NCI-H82 (cell line): ENCODE measurements around the gene YOD1.

Source experiments
- DNase-seq: peaks from one replicate; lab custom pipeline; 2025; lab: John Stamatoyannopoulos, UW

YOD1 gene

DNA sequence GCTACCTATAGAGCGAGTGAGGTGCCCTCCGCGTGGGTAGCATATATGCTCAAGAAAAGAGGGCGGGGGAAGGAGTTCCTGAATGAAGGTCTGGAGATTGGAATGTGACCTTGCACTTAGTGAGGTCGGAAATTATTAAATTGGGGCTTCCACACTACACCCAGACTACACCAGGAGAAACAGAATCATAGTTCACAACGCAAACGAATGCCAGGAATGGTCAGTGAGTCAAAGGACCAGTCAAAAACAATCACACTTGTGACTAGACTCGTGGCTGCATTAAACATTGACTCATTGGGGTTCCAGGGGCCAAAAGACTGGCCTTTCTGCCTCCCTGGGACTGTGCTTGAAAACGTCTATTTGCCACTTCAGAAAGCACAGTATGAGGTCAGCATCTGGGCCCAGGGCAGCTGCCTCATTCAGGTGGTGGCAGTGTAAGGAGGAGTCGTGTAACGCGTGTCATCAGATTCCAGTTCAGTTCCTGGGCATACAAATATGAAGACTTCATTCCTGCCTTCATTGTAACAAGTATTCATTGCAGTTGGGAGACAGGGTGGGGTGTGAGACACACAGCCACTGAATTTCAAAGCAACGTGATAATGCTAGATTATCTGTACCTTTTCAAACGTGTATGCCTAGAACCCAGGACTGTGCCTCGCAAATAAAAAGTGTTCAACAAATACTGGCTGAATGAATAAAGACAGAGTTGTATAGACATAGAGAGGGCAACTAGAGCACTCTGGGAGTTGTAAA, at the start of gene YOD1:
Gene YOD1 (minus strand): TSS at position 18 of the 753 bp plus-strand sequence. CDS start 178 bp downstream, outside the sequence.
- DNase-seq = no peak

DNA sequence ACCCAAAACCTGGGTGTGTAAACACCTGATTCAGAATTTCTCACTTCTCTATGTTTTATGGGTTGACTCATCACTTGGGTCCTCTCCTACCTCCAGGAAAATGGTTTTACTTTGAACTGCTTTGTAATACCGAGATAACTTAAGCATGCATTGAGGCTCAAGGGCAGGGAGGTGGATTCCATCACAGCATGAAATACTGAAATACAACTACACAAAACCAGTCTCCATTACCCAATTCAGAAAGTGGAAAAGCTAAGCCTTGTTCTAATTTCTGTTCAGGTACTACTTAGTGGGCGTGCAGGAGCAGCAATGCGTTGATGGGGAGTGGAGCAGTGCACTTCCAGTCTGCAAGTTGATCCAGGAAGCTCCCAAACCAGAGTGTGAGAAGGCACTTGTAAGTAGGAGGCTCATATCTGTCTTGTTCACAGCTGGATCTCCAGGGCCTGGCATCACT, 46.9 kb upstream of the YOD1 start:
- DNase-seq = no peak

- DNase-seq = no peak
Measured at GRCh38 chr1:207093944-207094343, 42.9 kb upstream of the YOD1 start.

- DNase-seq = no peak
Measured at GRCh38 chr1:207091200-207091908, 40.3 kb upstream of the YOD1 start.

DNA sequence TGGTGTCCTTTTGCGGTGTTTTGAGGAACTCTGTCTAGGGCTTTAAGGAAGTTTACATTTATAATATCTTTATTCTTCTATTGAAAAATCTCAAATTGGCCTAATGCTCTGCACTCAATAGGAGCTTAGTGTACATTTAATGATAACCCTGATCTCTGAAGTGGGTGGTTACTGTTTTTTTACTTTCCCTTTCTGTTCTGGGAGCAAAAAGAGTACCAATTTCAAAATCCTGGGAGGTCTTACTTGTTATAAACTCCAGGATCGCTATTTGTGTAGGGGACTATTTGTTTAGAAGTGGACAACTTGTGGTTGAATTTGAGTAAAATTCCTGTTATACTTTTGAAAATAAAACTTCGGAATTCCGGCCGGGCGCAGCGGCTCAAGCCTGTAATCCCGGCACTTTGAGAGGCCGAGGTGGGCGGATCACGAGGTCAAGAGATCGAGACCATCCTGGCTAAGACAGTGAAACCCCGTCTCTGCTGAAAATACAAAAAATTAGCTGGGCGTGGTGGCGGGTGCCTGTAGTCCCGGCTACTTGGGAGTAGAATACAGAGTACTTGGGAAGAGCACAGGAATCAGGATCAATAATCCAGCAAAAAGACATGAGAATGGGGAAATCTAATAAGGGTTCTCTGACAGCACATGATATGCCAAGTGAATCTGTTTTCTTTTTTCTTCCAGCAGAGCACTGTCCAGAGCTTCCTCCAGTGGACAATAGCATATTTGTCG, 38.8 kb upstream of the YOD1 start:
- no peak for DNase-seq

GRCh38 chr1:207088701-207089626, 38.0 kb upstream of the YOD1 start, which contains the start of gene C4BPB:
Gene C4BPB, plus strand, starts transcription at chr1:207088860. Its CDS starts 672 bp downstream, at chr1:207089532.
- no peak for DNase-seq

GRCh38 chr1:207088161-207088560, 37.2 kb upstream of the YOD1 start:
- no peak for DNase-seq

DNA sequence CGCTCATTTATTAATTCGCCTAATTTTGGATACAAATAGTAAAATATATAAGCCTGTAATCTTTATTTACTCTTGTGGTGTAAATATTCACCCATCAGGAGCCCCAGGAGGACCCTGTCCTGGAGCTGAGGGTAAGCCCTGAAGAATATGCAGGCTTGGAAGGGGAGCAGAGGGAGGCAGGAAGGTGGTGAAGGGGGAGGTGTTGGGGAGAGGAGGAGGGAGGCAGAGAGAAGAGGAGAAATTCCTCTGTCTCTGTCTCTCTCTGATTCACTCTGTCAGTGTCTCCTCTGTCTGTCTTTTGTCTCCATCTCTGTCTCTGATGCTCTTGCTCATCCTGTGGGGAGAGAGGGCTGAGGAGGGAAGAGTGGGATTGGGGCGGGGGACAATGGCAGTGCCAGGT, 34.9 kb upstream of the YOD1 start:
- DNase-seq = no peak

- peak; percentile 86 for DNase-seq
Measured at GRCh38 chr1:207084701-207085180, 33.7 kb upstream of the YOD1 start.

GRCh38 chr1:207084232-207084631, 33.2 kb upstream of the YOD1 start:
- DNase-seq = no peak

GRCh38 chr1:207081806-207082205, 30.8 kb upstream of the YOD1 start:
- no peak for DNase-seq

GRCh38 chr1:207081088-207081487, 30.1 kb upstream of the YOD1 start:
- no peak for DNase-seq

DNA sequence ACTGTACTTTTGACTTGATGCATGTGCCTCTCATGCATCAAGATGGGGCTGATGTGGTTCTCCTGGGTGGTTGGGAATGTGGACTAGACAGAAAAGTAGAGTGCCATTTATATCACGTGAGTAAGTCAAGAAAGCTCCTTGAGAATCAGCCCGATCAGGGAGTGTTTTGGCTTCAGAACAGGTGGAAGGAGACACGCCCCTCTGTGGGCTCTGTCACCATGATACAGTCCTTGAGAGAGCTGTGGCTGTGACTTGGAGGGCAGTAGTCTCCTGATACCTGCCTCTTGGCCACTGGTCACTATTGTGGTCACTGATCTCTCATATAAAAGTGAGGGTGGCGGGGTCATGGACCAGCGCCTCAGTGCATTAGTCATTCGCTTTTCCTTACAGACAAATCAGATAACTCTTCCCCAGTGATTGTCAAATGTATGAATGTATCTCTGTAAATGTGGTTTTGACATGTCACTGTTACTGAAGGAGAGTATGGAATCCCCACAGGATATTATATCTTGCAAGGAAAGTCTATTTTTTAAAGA, 28.8 kb upstream of the YOD1 start:
- no peak for DNase-seq

GRCh38 chr1:207078578-207079132, 27.6 kb upstream of the YOD1 start:
- no peak for DNase-seq

DNA sequence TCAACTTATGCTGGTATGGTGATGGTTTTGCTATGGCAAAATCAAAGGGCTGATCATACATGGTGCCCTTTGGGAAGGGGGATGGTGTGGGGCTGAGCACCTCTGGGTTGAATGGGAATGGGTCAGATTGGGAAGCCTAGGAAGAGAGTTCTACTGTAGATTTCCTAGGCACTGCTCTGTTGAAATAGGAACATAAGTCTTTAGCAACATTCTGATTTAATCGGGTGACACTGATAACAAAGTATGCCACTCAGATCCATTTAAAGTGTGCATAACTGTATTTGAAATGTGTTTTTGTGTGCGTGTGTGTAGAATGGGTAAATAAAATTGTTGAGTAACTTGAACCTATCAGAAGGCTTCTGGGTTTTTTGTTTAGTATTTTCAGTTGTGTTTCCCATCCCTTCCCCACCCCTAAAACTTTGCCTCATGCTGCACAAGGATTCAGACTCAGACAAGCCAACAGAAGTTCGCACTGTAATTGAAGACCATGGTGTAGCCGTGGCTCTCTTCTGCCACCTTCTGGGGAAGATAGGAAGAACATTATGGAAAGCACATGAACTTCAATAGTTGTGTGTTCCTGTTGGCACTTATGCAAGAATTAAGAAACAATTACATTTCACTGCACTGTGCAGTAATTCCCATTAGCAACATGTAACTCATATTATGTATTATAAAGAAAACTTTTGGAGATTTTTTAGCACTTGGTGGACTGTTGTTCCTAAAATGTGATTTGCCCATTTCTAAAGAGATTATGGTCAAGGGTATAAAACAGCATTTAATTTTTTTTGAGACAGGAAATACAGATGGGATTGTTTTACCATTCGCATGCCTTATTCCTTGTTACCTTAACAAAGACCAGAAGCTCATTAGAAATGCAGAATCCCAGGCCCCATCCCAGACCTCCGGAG, 26.7 kb upstream of the YOD1 start:
- DNase-seq = peak; percentile 83

DNA sequence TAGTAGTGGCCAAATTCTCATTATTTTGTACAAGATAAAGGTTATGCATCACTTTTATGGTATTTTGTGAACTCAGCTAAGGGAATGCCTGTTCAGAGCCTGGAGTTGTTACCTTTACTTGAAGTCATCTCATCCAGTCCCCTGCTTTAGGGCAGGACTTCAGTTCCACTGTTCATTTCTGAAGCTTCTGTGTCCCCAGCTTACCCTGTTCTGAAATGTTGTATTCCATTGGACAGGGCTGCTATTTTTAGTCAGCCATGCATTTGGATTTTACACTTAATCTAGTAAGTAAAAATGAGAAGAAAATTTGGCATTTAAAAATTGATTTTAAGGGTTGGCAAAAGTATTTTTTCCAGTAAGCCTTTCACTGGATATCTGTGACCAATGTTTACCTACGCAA, 26.0 kb upstream of the YOD1 start:
- no peak for DNase-seq

DNA sequence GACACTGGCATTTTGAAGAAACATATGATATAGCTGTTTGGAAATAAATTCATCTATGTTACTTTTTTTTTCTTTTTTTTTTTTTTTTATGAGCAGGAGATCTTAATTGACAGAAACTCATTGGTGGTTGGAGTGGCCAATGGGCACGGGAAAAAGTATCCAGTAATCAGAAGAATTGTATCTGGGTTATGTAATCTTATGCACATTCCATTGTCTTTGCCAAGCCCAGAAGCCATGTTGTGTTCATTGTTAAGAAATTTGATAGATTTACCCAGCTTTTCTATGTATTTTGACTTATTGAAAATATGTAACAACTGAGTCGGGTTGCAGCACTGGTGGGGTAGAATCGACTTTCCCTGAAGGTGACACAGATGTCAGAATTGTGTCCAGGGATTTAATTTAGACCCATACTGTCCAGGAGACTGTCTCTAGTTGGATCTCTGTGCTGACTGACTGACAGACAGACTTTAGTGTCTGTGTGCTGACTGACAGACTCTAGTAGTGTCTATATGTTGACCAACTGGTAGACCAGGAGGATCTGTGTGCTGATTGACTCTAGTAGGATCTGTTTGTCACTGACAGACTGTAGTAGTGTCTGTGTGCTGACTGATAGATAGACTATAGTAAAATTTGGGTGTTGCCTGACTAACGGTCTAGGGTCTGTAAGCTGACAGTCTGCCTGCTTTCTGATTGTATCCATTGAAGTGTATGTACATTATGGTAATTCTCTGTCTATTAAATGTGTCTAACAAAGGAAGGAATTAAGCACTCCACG, 25.4 kb upstream of the YOD1 start:
- no peak for DNase-seq

DNA sequence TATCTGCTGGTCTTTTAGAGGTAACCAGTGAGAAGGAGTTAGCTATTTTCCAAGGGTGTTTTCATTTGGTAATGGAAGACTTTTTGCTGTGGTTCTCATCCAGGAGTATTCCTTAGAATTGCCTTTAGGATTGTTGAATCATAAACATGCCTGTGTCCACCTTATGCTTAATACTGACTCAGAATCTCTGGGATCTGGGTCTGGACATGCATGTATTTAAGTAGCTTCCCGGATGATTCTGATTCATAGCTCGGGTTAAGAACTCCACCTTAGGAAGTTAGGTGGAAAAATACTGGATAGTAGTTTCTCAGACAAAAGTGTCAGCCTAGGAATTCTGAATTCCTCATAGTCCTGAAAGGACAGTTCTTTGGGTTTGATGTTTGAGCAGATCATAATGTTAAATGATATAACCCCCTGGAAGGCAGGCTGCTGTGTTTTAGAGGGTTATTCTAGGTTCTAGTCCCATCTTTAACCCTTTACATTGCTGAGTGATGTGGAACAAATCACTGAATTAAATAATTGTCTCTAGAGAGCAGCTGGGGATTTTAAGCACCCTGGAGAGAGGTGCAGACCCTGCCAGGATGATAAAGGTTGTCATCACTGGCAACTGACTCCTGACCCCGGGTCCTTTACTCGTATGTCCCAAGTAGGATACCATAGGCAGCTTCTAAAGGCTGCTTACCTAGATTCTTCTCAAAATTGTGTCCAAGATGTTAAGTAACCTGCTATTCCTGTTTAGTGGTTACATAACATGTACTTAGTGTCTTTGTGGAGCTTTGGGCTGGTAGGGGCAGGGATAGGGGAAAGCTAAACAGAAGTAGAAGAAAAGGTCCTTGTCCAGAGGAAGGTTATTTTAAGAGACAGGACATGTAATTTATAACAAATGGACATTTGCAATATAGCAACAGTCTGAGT, 23.2 kb upstream of the YOD1 start:
- DNase-seq = no peak
